ENCODE measurements around the gene ARID5B.

The ARID5B gene

GRCh38 chr10:62008946-62009345, 107.4 kb downstream of the ARID5B start:
- no peak overlapping the region for H3K27ac ChIP-seq
- CTCF ChIA-PET: interaction anchor here (0.6 kb wide), 1 partner anchor 1482 kb away, joined by 3 read pairs; no protein-coding TSS in a partner anchor
- TF ChIP-seq CTCF (conservative IDR thresholded peaks at IDR 0.05; ENCODE audit: low read depth): no peak
- no peak for DNase-seq (ENCODE audit: low spot score)
- POLR2A ChIA-PET (ENCODE audit: low non-redundant PET): no interaction called here

- CTCF ChIA-PET: interaction anchor here (0.6 kb wide), 1 partner anchor 871 kb away, joined by 6 read pairs; no protein-coding TSS in a partner anchor
- no peak overlapping the region for H3K27ac ChIP-seq
- no peak for TF ChIP-seq CTCF (conservative IDR thresholded peaks at IDR 0.05; ENCODE audit: low read depth)
- DNase-seq (ENCODE audit: low spot score): no peak
- POLR2A ChIA-PET (ENCODE audit: low non-redundant PET): no interaction called here
Observed at GRCh38 chr10:62010366-62010765, 108.9 kb downstream of the ARID5B start.

GRCh38 chr10:62011558-62011957, 110.1 kb downstream of the ARID5B start:
- ChIA-PET CTCF (no interaction called here), POLR2A (ENCODE audit: low non-redundant PET) (no interaction called here)
- no peak overlapping the region for H3K27ac ChIP-seq
- TF ChIP-seq CTCF (conservative IDR thresholded peaks at IDR 0.05; ENCODE audit: low read depth): no peak
- DNase-seq (ENCODE audit: low spot score): no peak

- H3K27ac ChIP-seq: no peak overlapping the region
- DNase-seq (ENCODE audit: low spot score): no peak
- no peak for TF ChIP-seq CTCF (conservative IDR thresholded peaks at IDR 0.05; ENCODE audit: low read depth)
- ChIA-PET POLR2A (ENCODE audit: low non-redundant PET) (no interaction called here), CTCF (no interaction called here)
Observed at GRCh38 chr10:62012318-62012717, 110.8 kb downstream of the ARID5B start.

- POLR2A ChIA-PET (ENCODE audit: low non-redundant PET): no interaction called here
- H3K27ac ChIP-seq: no peak overlapping the region
- no peak for TF ChIP-seq CTCF (conservative IDR thresholded peaks at IDR 0.05; ENCODE audit: low read depth)
- CTCF ChIA-PET: no interaction called here
- DNase-seq (ENCODE audit: low spot score): no peak
Observed at GRCh38 chr10:62014510-62014909, 113.0 kb downstream of the ARID5B start.

- ChIA-PET POLR2A (ENCODE audit: low non-redundant PET) (no interaction called here), CTCF (interaction anchor here (0.7 kb wide), 1 partner anchor 289 kb away, joined by 3 read pairs; no protein-coding TSS in a partner anchor)
- DNase-seq (ENCODE audit: low spot score): no peak
- no peak overlapping the region for H3K27ac ChIP-seq
- TF ChIP-seq CTCF (conservative IDR thresholded peaks at IDR 0.05; ENCODE audit: low read depth): no peak
Observed at GRCh38 chr10:62015994-62016393, 114.5 kb downstream of the ARID5B start.
